Left ventricle myocardium inferior (tissue), 1 donor: ENCODE results near the gene WBP1L. TPM values are rescaled to one million over a fixed set of nuclear protein-coding genes. Genes with fewer than 3 reads are reported as not detected.
"Not testable (repeated sequence)": the region's sequence is repeated elsewhere in the genome, so short reads cannot be mapped to it uniquely, and the experiment has no call there.

Source experiments
- DNase-seq: peaks from one replicate; pipeline ENCODE4 v3.0.0-alpha.2; 2020
- H3K27ac ChIP-seq: fragments of 200-600 bp; replicated peaks from 2 replicates; pipeline ENCODE4 v1.8.0; 2021
- H3K27me3 ChIP-seq: fragments of 200-600 bp; 2 replicates; pipeline ENCODE4 v1.8.0; 2021; ENCODE audit warnings: low read depth
- H3K36me3 ChIP-seq: fragments of 200-600 bp; 2 replicates; pipeline ENCODE4 v1.8.0; 2021
- H3K4me1 ChIP-seq: fragments of 200-600 bp; 2 replicates; pipeline ENCODE4 v1.8.0; 2021
- H3K4me3 ChIP-seq: fragments of 200-600 bp; 2 replicates; pipeline ENCODE4 v1.8.0; 2021; ENCODE audit warnings: mild to moderate bottlenecking, moderate library complexity
- H3K9me3 ChIP-seq: fragments of 200-600 bp; replicated peaks from 2 replicates; pipeline ENCODE4 v1.8.0; 2021
- CTCF ChIP-seq: fragments of 200-600 bp; IDR thresholded peaks from 2 replicates; pipeline ENCODE4 v1.8.0; 2021; ENCODE audit warnings: antibody characterized with exemption, mild to moderate bottlenecking, borderline replicate concordance
- intact Hi-C: fragments of 100-400 bp; cut with micrococcal nuclease; formaldehyde crosslinking; loops from one replicate; pipeline ENCODE4 v1.11.0; 2022
- total RNA-seq: library from RNA; stranded (reverse); fragmentation: NEBNext Ultra II Directional; extraction: Animal tissue kit (Norgen Biotek cat#: 25700); gene quantifications from one replicate; pipeline ENCODE4 v1.2.1, GENCODE V29; 2021
- donor health status: DM: no; HTN: yes; CAD: no; lungs with severe emphysema.

The WBP1L gene
- total RNA-seq, 1 donor from 2014 or later, result 22.6 TPM

GRCh38 chr10:102819054-102819453, 75.3 kb downstream of the WBP1L start:
- peak overlapping the region; percentile 57 for H3K27ac ChIP-seq
- H3K4me1 ChIP-seq, result peaks cover 48% of the 10 kb centered on the region
- no peak for TF ChIP-seq CTCF
- no peaks in the 10 kb centered on the region for H3K27me3 ChIP-seq
- no peaks in the 10 kb centered on the region for H3K9me3 ChIP-seq
- no peak for DNase-seq
- intact Hi-C loops, result no loop called here
- peaks cover 2% of the 10 kb centered on the region for H3K36me3 ChIP-seq
- H3K4me3 ChIP-seq, result no peak overlapping the region

GRCh38 chr10:102820008-102820407, 76.3 kb downstream of the WBP1L start:
- H3K36me3 ChIP-seq, H3K27me3 ChIP-seq, DNase-seq, H3K9me3 ChIP-seq, intact Hi-C loops, H3K4me3 ChIP-seq: not testable (repeated sequence)
- Histone ChIP-seq H3K27ac (peak overlapping the region; percentile 57), H3K4me1 (peaks cover 38% of the 10 kb centered on the region)

GRCh38 chr10:102822222-102822621, 78.5 kb downstream of the WBP1L start:
- Histone ChIP-seq H3K4me3 (no peak overlapping the region), H3K36me3 (no peaks in the 10 kb centered on the region), H3K9me3 (no peaks in the 10 kb centered on the region), H3K27ac (no peak overlapping the region), H3K4me1 (peaks cover 18% of the 10 kb centered on the region), H3K27me3 (no peaks in the 10 kb centered on the region)
- intact Hi-C loops, result no loop called here
- DNase-seq, result no peak
- TF ChIP-seq CTCF, result no peak

GRCh38 chr10:102824664-102825063, 80.9 kb downstream of the WBP1L start:
- no peak for TF ChIP-seq CTCF
- intact Hi-C loops, result no loop called here
- no peak overlapping the region for H3K4me3 ChIP-seq
- DNase-seq, result no peak
- no peak overlapping the region for H3K27ac ChIP-seq
- no peaks in the 10 kb centered on the region for H3K36me3 ChIP-seq
- H3K27me3 ChIP-seq, result no peaks in the 10 kb centered on the region
- peaks cover under 1% of the 10 kb centered on the region for H3K4me1 ChIP-seq
- no peaks in the 10 kb centered on the region for H3K9me3 ChIP-seq

GRCh38 chr10:102826148-102826796, 82.5 kb downstream of the WBP1L start:
- Histone ChIP-seq H3K27me3 (no peaks in the 10 kb centered on the region), H3K27ac (no peak overlapping the region), H3K9me3 (no peaks in the 10 kb centered on the region), H3K4me3 (no peak overlapping the region), H3K36me3 (no peaks in the 10 kb centered on the region), H3K4me1 (no peaks in the 10 kb centered on the region)
- intact Hi-C loops, result no loop called here
- DNase-seq, result no peak
- TF ChIP-seq CTCF, result no peak

- intact Hi-C loops, result no loop called here
- Histone ChIP-seq H3K4me3 (no peak overlapping the region), H3K27ac (no peak overlapping the region), H3K27me3 (no peaks in the 10 kb centered on the region), H3K9me3 (no peaks in the 10 kb centered on the region), H3K4me1 (no peaks in the 10 kb centered on the region), H3K36me3 (no peaks in the 10 kb centered on the region)
- TF ChIP-seq CTCF, result no peak
- DNase-seq, result no peak
Observed at GRCh38 chr10:102827597-102827975, 83.8 kb downstream of the WBP1L start.
